HG03469 (cell line): ENCODE results near the gene NR5A2.

ENCODE experiments used
- ATAC-seq: cut with Tn5 transposase; IDR thresholded peaks from one replicate; pipeline ENCODE4 v1.9.1; 2021; ENCODE audit warnings: mild to moderate bottlenecking, moderate library complexity, moderate number of reproducible peaks; ENCODE audit not compliant: unreplicated experiment

Gene NR5A2

GRCh38 chr1:200118779-200119505, 91.4 kb downstream of the NR5A2 start:
- no peak for ATAC-seq

GRCh38 chr1:200121421-200121820, 93.9 kb downstream of the NR5A2 start:
- ATAC-seq, result no peak

- no peak for ATAC-seq
Measured at GRCh38 chr1:200124309-200124708, 96.8 kb downstream of the NR5A2 start.

- ATAC-seq, result no peak
Measured at GRCh38 chr1:200128081-200128480, 100.6 kb downstream of the NR5A2 start.

- ATAC-seq, result no peak
Measured at GRCh38 chr1:200128944-200129879, 101.7 kb downstream of the NR5A2 start.

GRCh38 chr1:200130552-200130951, 103.0 kb downstream of the NR5A2 start:
- ATAC-seq, result no peak

- no peak for ATAC-seq
Measured at GRCh38 chr1:200131551-200132125, 104.1 kb downstream of the NR5A2 start.

- no peak for ATAC-seq
Measured at GRCh38 chr1:200133123-200133522, 105.6 kb downstream of the NR5A2 start.

- ATAC-seq, result no peak
Measured at GRCh38 chr1:200134116-200134515, 106.6 kb downstream of the NR5A2 start.

GRCh38 chr1:200136384-200136783, 108.9 kb downstream of the NR5A2 start:
- ATAC-seq, result no peak

GRCh38 chr1:200139661-200140250, 112.2 kb downstream of the NR5A2 start:
- no peak for ATAC-seq

- ATAC-seq, result no peak
Measured at GRCh38 chr1:200143347-200143746, 115.8 kb downstream of the NR5A2 start.

- ATAC-seq, result peak; percentile 51
Measured at GRCh38 chr1:200146100-200146499, 118.6 kb downstream of the NR5A2 start.

- no peak for ATAC-seq
Measured at GRCh38 chr1:200147094-200147493, 119.6 kb downstream of the NR5A2 start.

- no peak for ATAC-seq
Measured at GRCh38 chr1:200147742-200148141, 120.2 kb downstream of the NR5A2 start.

- ATAC-seq, result no peak
Measured at GRCh38 chr1:200150006-200150405, 122.5 kb downstream of the NR5A2 start.

- peak; percentile 26 for ATAC-seq
Measured at GRCh38 chr1:200150721-200151120, 123.2 kb downstream of the NR5A2 start.

- ATAC-seq, result no peak
Measured at GRCh38 chr1:200152336-200152735, 124.8 kb downstream of the NR5A2 start.

GRCh38 chr1:200153277-200154055, 126.0 kb downstream of the NR5A2 start:
- ATAC-seq, result no peak

GRCh38 chr1:200154069-200154767, 126.7 kb downstream of the NR5A2 start:
- peak; percentile 89 for ATAC-seq
